H1 (cell line): ENCODE data around the gene UBASH3A. TPM values are rescaled to one million over a fixed set of nuclear protein-coding genes. Genes with fewer than 3 reads are reported as not detected.

ENCODE experiments used
- SIRT6 ChIP-seq: IDR thresholded peaks from one replicate; pipeline ENCODE4 v1.7.1; 2012; ENCODE audit warnings: low read length, inconsistent platforms
- polyA plus RNA-seq, 7 experiments: library from polyadenylated mRNA; depleted of rRNA in 3 of 7; stranded (reverse) in 5 of 7; unstranded in 2 of 7; fragments of >200 nt in 5 of 7; fragments of 200-250 nt in 2 of 7; gene quantifications; 1 replicate in 5 of 7; 2 replicates in 1 of 7; 4 replicates in 1 of 7; pipeline versions ENCODE4 v1.2.1 to v1.2.3, GENCODE V29; 2011 to 2013; ENCODE audit warnings: missing spikeins in 2 of 7, mixed read lengths in 2 of 7
- total RNA-seq: library from RNA; stranded (reverse); fragmentation: NEBNext Ultra II Directional; extraction: Animal tissue kit (Norgen Biotek cat#: 25700); gene quantifications from 2 replicates; pipeline ENCODE4 v1.2.1, GENCODE V29; 2021

The UBASH3A gene
- total and polyA plus RNA-seq, 2 of the 8 experiments (the other 6 are each of a cell fraction or from before 2014, with no cell fraction given): not detected

- TF ChIP-seq SIRT6: no peak
- TF ChIP-seq, all 59 proteins: peak for 0
These were observed 19.4 kb upstream of the UBASH3A start (continued) for GRCh38 chr21:42384156-42384945.
